Cerebellar nuclear complex (tissue), 1 donor: ENCODE data around the gene CCDC106.

ENCODE experiments used
- DNase-seq, 2 experiments: peaks; one replicate each; lab custom pipeline; 2025; lab: John Stamatoyannopoulos, UW

Gene CCDC106

GRCh38 chr19:55683449-55684261 lies 35.6 kb downstream of the CCDC106 start:
- DNase-seq, result no peak

GRCh38 chr19:55684946-55685681 lies 37.1 kb downstream of the CCDC106 start:
- DNase-seq, result no peak

- no peak for DNase-seq
Measured at GRCh38 chr19:55685776-55686175, 37.8 kb downstream of the CCDC106 start.

- DNase-seq, result no peak
Measured at GRCh38 chr19:55686311-55687050, 38.5 kb downstream of the CCDC106 start.

GRCh38 chr19:55687281-55688201 lies 39.5 kb downstream of the CCDC106 start:
- no peak for DNase-seq

GRCh38 chr19:55688422-55689218 lies 40.6 kb downstream of the CCDC106 start:
- no peak for DNase-seq

- DNase-seq, result no peak
Measured at GRCh38 chr19:55689411-55690108, 41.5 kb downstream of the CCDC106 start.

- DNase-seq, result no peak
Measured at GRCh38 chr19:55690109-55690768, 42.2 kb downstream of the CCDC106 start.

- DNase-seq, result no peak
Measured at GRCh38 chr19:55690769-55691545, 42.9 kb downstream of the CCDC106 start.

GRCh38 chr19:55691561-55692481 lies 43.8 kb downstream of the CCDC106 start:
- DNase-seq, result no peak

- DNase-seq, result no peak
Measured at GRCh38 chr19:55692681-55693081, 44.7 kb downstream of the CCDC106 start.

- no peak for DNase-seq
Measured at GRCh38 chr19:55693336-55693974, 45.4 kb downstream of the CCDC106 start.

GRCh38 chr19:55694241-55694655 lies 46.2 kb downstream of the CCDC106 start:
- DNase-seq, result no peak

- DNase-seq, result no peak
Measured at GRCh38 chr19:55694656-55695491, 46.9 kb downstream of the CCDC106 start.

- DNase-seq, result no peak
Measured at GRCh38 chr19:55695511-55696290, 47.7 kb downstream of the CCDC106 start.
